Measurements from ENCODE around the gene ZDHHC8.

The ZDHHC8 gene

DNA sequence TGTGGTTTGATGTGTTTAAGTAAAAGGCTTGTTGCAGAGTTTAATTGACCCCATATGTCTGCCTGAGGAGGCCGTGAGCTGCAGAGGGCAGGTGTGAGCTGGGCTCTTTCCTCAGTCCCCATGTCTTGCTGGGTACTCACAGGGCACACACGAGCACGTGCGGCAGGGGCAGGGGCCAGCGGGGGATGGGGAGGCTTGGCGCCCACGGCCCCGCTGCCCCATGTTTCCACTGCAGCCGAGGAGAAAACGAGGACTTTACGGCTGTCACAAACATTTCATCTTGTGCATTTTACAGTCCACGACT, 43.9 kb downstream of the ZDHHC8 start:
- TF ChIP-seq, protein P1, sequence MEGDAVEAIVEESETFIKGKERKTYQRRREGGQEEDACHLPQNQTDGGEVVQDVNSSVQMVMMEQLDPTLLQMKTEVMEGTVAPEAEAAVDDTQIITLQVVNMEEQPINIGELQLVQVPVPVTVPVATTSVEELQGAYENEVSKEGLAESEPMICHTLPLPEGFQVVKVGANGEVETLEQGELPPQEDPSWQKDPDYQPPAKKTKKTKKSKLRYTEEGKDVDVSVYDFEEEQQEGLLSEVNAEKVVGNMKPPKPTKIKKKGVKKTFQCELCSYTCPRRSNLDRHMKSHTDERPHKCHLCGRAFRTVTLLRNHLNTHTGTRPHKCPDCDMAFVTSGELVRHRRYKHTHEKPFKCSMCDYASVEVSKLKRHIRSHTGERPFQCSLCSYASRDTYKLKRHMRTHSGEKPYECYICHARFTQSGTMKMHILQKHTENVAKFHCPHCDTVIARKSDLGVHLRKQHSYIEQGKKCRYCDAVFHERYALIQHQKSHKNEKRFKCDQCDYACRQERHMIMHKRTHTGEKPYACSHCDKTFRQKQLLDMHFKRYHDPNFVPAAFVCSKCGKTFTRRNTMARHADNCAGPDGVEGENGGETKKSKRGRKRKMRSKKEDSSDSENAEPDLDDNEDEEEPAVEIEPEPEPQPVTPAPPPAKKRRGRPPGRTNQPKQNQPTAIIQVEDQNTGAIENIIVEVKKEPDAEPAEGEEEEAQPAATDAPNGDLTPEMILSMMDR (conservative IDR thresholded peaks at IDR 0.05; ENCODE audit: low read length): peak; percentile 20
- no peak overlapping the region for H3K4me3 ChIP-seq (ENCODE audit: low read length)

DNA sequence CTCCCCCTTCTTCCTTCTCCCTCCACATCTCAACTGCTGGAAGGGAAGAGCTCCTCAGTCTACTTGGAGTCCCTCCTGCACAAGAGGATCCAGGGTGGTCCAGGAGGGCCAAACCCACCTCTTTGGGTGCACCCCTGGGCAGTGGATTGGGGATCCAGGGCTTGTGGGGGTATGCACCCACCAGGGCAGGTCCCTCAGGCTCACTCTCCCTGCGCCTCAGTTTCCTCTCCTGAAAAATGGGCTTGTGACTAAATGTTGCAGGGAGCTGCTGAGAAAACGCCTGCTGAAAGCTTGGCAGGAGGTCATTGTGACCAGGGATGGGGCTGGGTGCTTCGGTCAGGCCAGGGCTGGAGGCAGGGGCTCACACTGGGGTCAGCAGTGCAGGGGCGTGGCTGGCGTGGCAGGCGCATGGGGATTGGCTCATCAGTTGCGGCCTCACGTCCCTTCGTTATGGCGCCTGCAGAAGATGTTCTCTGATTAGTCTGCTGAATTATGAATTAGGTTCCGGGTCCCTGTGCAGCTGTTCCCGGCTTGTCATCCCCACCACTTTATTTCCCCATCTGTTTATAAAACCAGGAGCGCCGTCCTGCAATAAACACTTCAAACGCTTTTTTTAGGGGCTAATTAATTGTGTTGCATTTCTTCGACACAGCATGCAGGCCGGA, 44.9 kb downstream of the ZDHHC8 start:
- TF ChIP-seq, protein P1 (conservative IDR thresholded peaks at IDR 0.05; ENCODE audit: low read length): no peak
- DNase-seq (ENCODE audit: low read depth): no peak
- H3K4me3 ChIP-seq (ENCODE audit: low read length): no peak overlapping the region

More for the DNA sequence above, 43.9 kb downstream of the ZDHHC8 start:
- DNase-seq (ENCODE audit: low read depth): peak; percentile 43

GRCh38 chr22:20177217-20177911, 45.8 kb downstream of the ZDHHC8 start:
- H3K4me3 ChIP-seq (ENCODE audit: low read length): no peak overlapping the region
- DNase-seq (ENCODE audit: low read depth): no peak
- TF ChIP-seq, protein P1 (conservative IDR thresholded peaks at IDR 0.05; ENCODE audit: low read length): no peak

- TF ChIP-seq, protein P1 (conservative IDR thresholded peaks at IDR 0.05; ENCODE audit: low read length): no peak
- no peak for DNase-seq (ENCODE audit: low read depth)
- H3K4me3 ChIP-seq (ENCODE audit: low read length): no peak overlapping the region
Measured at GRCh38 chr22:20178075-20178914, 46.7 kb downstream of the ZDHHC8 start.

- DNase-seq (ENCODE audit: low read depth): no peak
- TF ChIP-seq, protein P1 (conservative IDR thresholded peaks at IDR 0.05; ENCODE audit: low read length): no peak
- H3K4me3 ChIP-seq (ENCODE audit: low read length): no peak overlapping the region
Measured at GRCh38 chr22:20178915-20179227, 47.3 kb downstream of the ZDHHC8 start.

DNA sequence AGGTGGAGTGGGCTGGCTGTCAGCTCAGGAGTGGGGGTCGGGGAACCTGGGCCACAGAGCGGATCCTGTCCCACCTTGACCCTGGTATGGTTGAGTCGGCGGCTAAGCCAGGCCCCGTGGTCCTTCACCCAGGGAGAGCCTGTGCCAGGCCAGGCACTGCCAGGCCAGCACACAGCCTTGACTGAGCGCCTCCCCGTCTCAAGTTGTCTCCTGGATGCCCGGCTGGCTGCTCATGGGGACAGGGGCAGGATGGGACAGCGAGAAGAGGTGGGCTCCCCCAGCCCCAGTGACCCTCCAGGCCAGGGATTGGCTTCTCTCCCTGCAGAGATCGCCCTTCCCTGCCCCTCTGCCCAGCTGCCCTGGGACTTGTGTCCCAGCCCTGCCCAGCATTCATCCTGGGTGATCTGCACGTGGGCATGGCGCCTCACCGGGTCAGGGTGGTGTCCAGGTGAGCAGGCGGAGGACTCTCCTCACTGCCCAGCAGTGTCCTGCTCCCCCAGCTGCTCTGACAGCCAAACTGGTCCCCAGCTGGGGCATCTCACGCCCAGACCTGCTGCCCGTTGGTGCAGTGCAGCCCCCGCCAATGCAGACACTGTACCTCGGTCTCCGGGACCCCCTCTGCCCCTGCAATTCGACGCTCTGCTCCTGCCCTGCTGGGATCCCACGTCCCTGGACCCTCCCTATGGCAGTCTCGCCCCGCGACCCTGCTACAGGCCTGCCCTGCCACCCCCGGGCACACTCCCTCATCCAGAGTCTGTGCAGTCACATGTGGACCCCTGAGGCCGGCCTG, 48.0 kb downstream of the ZDHHC8 start:
- no peak for DNase-seq (ENCODE audit: low read depth)
- TF ChIP-seq, protein P1 (conservative IDR thresholded peaks at IDR 0.05; ENCODE audit: low read length): no peak
- no peak overlapping the region for H3K4me3 ChIP-seq (ENCODE audit: low read length)
